HG02884 (cell line): ENCODE measurements around the gene PLAU.
A peak's percentile ranks its signal among the peaks of the same experiment; 100 is the strongest.
"Not testable (repeated sequence)": the region's sequence is repeated elsewhere in the genome, so short reads cannot be mapped to it uniquely, and the experiment has no call there.

Experiments used
- ATAC-seq: cut with Tn5 transposase; IDR thresholded peaks from one replicate; pipeline ENCODE4 v1.9.1; 2021; ENCODE audit warnings: mild to moderate bottlenecking, moderate library complexity; ENCODE audit not compliant: unreplicated experiment

Gene PLAU

DNA sequence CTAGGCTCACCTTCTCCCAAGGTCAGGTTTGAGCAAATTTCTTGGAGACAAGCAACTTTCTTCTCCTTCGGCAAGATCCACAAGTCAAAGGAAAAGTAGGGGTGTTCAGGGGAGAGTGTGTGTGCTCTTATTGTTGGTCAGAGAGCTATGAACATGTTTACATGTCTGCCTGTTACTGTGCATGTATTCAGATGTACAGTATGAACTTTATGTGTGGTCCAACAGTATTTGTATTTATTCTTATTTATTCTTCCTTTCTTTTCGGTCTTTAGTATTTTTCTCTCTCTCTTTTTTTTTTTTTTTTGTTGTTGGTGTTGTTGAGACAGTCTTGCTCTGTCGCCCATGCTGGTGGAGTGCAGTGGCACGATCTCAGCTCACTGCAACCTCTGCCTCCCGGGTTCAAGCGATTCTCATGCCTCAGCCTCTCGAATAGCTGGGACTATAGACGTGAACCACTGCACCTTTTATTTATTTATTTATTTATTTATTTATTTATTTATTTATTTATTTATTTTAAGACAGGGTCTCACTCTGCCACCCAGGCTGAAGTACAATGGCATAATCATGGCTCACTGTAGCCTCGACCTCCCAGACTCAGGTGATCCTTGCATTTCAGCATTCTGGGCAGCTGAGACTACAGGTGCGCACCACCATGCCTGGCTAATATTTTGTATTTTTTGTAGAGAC lies 38.2 kb downstream of the PLAU start:
- no peak for ATAC-seq

DNA sequence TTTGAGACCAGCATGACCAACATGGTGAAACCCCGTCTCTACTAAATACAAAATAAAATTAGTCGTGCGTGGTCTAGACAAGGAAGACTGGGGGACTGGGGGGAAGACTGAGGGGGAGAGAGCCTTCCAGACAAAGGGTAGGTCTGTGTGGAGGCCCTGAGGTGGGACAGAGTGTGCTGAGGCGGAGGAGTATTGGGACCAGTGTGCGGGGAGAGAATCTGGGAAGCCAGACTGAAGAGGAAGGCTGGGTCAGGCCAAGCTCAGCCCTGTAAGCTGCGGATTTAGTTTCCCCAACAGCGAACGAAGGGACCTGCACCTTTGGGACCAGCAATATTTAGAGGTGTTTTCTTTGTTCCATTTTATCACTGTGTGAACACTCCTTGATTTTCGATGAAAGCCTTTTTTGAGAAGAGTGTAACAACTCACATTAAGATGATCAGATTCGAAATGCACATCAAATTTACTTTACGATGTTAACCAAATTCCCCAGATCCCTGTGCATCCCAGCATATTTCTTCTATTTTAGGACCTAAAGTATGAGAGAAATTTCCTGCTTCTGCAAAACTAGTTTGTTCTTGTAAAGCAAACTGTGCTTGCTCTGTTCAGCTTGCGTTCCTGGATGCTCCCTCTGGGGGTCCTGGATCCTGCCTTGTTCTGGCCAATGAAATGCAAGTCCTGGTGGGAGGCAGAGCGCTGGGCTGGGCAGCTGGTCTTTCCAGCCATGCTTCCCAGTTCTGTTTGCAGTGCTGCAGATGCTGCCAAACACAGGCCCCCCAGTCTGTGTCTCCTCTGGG lies 39.4 kb downstream of the PLAU start:
- no peak for ATAC-seq

DNA sequence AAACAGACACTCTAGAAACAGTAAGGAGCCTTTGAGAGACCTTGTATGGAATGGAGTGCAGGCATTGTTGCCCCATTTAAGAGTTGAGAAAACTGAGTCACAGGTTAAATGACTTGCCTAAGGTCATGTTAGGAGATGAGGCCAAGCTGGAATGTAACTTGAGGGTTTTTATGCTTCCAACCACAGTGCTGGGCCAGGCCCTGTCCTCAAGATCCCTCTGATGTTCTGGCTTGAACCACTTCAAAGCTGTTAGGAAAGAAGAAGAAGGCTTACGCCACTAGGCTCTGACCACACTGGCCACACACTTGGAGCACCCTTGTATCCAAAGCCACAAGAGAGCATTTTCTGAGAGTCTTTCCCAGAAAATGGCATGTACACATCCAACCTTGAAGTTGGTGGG lies 42.7 kb downstream of the PLAU start:
- ATAC-seq: no peak

DNA sequence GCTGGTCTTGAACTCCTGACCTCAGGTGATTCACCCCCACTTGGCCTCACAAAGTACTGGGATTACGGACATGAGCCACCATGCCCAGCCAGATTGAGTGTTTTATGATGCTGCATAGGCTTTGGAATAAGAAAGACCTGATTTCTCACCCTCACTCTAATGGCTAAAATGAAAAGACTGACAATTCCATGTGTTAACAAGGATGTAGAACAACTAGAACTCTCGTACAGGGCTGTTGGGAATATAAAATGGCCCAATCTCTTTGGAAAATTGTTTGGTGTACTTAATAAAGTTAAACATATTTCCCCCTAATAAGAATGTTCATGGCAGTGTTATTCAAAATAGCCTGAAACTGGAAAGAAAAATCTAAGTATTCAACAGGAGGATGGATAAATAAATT lies 43.8 kb downstream of the PLAU start:
- no peak for ATAC-seq

DNA sequence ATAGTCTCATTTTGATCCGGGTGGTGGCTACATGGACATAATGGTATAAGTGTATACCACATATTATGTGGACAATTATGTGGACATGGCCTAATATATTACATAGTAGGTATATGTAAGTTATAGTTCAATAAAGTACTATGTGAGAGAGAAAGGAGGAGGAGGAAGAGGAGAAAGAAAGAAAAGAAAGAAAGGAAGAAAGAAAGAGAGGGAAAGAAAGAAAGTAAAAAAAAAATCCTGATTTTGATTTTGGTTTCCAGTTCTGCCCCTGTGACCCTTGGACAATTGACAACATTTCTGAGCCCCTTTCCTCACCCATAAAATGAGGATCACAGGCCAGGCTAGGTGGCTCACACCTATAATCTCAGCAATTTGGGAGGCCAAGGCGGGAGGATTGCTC lies 44.8 kb downstream of the PLAU start:
- no peak for ATAC-seq

DNA sequence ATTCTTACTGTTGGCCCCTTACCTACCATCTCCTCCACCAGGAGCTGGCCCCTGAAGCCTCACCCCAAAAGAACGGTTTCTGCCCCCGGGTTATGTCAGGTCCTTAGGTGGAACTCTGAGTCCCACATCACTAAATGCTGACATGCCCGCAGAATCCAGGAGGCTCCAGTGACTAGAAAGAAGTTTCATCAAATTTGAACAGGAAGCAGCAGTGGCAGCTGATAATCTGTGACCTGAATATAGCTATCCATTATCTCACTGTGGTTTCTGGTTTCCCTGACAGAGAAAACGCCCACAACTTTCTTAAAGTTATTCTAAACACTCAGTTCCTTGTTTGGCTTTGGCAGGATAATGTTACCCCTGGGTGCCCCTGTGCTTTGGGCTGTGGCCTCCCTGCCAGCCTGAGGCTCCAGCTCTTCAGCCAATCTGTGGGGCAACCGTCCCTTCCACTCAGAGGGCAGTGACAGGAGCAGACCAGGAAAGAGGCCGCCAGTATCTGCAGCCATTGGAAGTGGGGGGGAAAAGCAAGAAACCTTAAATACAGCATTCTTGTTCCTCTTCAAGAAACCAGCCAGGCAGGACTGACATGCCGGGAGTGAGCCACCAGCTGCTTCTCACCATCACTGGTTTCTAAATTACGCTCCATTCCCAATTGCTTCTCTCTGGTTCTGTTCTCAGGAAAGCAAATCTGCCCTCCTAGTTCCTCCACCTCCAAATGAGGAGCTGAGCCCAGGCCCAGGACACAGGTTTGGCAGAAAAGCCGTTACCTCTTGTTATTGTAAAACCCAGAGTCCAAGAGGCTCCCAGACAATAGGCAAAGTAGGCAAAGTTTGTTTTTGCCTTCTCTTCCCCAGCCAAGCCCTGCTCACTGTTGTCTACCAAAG lies 45.8 kb downstream of the PLAU start:
- ATAC-seq: peak; percentile 50

DNA sequence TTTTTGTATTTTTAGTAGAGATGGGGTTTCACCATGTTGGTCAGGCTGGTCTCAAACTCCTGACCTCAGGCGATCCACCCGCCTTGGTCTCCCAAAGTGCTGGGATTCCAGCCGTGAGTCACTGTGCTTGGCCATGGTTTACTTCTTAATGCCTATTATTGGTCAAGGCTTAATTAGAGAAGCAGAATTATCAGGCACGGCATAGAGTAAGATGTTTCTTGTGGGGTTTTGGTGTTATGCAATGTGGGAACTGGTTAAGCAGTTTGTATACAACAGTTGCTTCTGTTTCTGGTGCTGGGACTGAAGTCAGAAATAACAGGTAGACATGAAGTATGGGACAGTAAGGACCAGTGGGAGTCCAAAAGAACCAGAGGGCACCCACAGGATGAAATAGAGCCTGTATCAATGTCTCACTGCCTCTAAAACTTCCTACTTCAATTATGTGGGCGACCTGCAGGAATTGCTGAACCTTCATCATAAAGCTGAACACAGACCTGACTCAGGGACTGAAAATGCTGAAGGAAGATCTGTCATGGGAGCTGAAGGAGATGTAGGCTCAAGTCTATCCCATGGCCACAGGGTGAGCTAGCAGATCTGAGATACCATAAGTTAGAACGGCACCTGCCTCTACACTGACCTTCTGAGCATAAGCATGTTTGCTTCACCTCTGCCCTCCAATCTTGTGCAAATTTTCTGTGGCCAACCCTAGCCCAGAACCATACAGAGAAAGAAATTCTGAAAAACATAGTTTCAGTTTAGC lies 48.7 kb downstream of the PLAU start:
- ATAC-seq: peak; percentile 37

DNA sequence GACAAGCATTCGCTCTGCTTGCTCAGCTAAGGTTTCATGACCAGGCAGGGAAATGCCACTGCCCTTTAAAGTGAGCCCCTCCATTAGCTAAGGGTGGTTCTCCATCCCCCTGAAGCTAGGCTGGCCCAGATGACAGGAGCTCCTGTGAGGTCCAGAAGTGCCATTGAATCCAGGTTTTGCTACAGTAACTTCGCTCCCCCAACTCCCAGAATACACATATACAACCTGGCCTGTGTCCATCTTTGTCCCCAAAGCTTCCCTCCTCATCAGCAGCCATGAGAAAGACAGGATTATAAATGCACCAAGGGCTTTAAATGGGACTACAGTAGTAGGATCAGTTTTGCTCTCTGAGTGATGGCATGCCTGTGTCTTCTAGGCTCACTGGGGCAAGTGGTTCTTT lies 51.5 kb downstream of the PLAU start:
- no peak for ATAC-seq

DNA sequence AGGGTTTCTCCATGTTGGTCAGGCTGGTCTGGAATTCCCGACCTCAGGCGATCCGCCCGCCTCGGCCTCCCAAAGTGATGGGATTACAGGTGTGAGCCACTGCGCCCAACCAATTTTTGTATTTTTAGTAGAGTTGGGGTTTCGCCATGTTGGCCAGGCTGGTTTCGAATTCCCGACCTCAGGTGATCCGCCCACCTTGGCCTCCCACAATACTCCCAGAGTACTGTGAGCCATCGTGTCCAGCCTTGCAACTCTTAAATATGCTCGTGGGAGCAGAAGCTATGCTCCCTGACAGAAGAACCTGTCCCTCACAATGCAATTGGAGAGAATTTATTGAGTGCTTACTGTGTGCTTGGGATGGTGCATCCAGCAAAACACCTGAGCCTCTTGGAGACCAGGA lies 52.6 kb downstream of the PLAU start:
- not testable (repeated sequence) for ATAC-seq

DNA sequence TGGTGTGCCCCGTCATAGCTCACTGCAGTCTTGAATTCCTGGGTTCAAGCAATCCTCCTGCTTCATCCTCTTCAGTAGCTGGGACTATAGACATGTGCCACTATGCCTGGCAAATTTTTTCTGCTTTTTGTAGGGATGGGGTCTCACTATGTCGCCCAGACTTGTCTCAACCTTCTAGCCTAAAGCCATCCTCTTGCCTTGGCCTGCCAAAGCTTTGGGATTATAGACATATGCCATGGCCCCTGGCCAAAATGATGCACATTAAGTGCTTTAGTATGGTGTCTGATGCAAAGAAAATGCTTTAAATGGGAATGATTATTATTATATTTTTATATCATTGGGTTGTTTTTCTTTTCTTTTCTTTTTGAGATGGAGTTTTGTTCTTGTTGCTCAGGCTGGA lies 53.8 kb downstream of the PLAU start:
- no peak for ATAC-seq

DNA sequence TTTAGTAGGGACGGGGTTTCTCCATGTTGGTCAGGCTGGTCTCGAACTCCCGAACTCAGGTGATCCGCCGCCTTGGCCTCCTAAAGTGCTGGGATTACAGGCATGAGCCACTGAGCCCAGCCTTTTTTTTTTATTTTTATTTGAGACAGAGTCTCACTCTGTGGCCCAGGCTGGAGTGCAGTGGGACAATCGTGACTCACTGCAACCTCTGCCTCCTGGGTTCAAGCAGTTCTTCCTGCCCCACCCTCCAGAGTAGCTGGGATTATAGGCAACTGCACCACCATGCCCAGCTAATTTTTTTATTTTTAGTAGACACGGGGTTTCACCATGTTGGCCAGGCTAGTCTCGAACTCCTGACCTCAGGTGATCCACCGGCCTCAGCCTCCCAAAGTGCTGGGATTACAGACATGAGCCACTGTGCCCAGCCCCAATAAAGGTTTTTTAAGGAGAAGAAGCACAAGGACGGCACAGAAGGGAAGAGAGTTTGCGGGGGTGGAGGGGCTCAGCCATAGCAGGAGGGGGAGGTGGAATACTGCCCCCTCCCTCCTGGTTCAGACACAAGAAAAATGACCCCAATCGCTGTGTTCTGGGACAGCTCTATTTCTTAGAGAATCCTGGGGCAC lies 54.4 kb downstream of the PLAU start:
- ATAC-seq: not testable (repeated sequence)

DNA sequence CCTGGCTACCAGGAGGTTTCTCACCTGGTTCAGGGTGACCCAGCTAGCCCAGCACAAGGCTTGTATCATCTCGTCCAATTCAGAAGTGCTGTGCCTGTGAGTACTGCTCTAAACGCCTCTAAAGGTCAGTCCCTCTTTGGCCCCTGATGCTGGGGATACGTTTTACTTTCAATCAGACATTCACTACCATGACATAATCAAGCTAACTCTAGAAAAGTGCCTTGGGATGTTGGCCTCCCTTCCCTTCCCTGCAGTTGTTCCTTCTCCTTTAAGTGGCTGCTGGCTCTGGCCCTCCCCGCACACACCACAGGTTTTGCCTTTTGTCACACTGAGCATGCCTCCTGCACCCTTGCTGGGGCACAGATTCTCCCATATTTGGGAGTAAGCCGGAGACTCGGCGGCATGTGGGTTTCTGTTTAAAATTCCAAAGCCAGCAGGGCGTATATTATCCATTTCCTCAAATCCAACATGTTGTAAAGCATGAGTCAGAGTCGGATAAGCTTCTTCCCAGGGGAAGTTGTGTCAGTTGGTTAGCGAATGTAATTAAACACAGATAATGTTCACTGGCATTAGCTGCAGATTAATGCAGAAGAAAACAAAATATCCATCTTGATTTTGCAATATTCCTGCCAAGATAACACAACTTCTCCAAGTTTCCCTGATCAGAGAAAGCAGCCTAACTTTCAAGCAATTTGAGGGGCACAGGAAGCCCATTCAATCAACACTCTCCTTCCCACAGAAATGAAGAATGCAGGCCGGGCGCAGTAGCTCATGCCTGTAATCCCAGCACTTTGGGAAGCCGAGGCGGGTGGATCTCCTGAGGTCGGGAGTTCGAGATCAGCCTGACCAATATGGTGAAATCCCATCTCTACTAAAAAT lies 55.2 kb downstream of the PLAU start:
- ATAC-seq: no peak

DNA sequence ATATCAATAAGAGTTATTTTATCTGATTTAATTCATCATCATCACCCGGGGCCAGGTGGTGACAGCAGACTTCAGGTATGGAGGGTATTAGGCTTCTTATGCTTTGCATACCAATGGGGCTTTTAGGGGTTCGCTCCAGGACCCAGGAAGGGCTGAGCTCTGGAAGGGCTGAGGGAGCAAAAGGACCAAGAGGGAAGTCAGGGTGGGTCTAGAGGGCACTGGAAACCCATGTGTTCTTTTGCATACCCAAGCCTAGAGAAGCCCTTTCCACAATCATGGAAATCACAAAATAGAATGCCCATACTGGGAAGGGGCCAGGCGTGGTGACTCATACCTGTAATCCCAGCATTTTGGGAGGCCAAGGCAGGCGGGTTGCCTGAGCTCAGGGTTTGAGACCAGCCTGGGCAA lies 56.1 kb downstream of the PLAU start:
- ATAC-seq: no peak
